Mononuclear cell (primary cell): Measurements from ENCODE around the gene ATP6V1C2. TPM values are rescaled to one million over a fixed set of nuclear protein-coding genes. Genes with fewer than 3 reads are reported as not detected.

Experiments
- H3K27me3 ChIP-seq: 2 replicates; pipeline ENCODE4 v1.6.0; 2011; ENCODE audit warnings: low read length, control low read depth; ENCODE audit not compliant: insufficient read depth
- H3K4me1 ChIP-seq: 2 replicates; pipeline ENCODE4 v1.5.1; 2011; ENCODE audit warnings: mild to moderate bottlenecking, low read length, control low read depth; ENCODE audit not compliant: insufficient read depth
- H3K4me3 ChIP-seq: 2 replicates; pipeline ENCODE4 v1.5.1; 2011; ENCODE audit warnings: mild to moderate bottlenecking, low read length, moderate library complexity
- H3K9me3 ChIP-seq: 2 replicates; pipeline ENCODE4 v1.5.1; 2011; ENCODE audit warnings: low read depth, mild to moderate bottlenecking, control low read depth, low read length
- total RNA-seq: library from RNA; depleted of rRNA; stranded (reverse); fragments of >200 nt; gene quantifications from one replicate; pipeline ENCODE4 v1.2.3, GENCODE V29; 2012

ATP6V1C2 gene
- total RNA-seq, 1 donor, result not detected

DNA sequence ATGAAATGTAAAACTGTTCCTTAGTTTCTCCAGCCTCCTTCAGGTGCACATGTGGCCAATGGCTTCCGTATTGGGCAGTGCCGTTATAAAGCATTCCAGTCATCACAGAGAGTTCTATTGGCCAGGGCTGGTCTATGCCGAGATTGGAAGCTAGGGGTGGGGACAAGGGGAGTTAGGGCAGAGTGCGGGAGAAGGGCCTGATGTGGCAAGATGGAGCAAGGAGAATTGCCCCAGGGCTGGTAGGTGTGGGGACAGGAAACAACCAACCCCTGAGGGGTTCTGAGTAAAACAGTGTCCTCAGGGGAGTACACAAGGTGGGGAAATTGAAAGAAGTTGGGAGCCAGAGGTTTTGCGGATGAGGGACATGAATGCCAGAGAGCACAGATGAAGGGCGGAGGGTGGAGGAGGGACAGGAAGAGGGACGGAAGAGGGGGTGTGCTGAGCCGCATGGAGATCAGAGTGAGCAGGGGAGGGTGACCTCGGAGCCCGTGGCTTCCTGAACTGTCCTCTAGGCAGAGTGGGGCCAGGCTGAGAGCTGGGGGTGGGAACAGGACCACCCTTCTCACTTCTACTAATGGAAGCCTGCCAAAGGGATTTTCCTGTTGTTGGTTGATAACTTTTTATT, 9.1 kb upstream of the ATP6V1C2 start:
- Histone ChIP-seq H3K9me3 (no peaks in the 10 kb centered on the region), H3K4me3 (no peak overlapping the region), H3K4me1 (peaks cover 5% of the 10 kb centered on the region), H3K27me3 (no peaks in the 10 kb centered on the region)

DNA sequence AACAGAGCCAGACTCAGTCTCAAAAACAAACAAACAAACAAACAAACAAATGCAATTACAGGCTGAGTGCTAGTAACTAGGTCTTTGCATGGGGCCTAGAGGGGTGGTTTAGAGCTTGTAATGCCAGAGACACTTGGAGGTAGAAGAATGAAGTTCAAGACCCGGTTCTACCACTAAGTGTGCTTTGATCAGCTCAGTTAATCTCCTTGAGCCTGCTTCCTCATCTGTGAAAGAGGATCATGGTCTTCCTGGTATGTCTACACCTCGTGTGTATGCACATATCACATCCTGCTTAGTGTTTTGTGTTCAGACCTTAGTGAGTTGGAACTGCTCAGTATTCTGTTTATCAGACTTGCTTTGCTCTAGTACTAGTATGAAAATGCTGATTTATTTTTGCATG, 4.8 kb upstream of the ATP6V1C2 start:
- H3K27me3 ChIP-seq, result peaks cover 20% of the 10 kb centered on the region

DNA sequence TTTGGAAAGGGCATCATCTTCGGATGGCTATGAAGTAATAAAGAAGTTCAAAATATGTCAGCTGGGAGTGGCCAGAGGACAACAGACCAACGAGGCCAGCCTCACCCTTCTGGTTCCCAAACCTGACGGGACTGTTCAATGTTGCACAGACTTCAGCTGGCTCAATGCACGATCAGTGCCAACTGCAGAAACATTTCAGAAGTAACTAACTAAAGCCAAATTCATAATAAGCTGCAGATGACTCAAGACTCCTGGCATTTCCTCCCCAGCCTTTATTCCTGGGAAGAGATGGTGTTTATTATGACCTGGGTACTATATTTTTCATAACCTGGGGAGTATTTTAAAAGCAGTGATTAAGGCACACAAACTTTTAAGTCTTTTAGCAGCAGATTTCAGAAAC, 3.8 kb upstream of the ATP6V1C2 start:
- H3K9me3 ChIP-seq, result no peaks in the 10 kb centered on the region
- H3K4me1 ChIP-seq, result peaks cover 22% of the 10 kb centered on the region
- no peak overlapping the region for H3K4me3 ChIP-seq
- H3K27me3 ChIP-seq, result peaks cover 30% of the 10 kb centered on the region

More for the DNA sequence above, 4.8 kb upstream of the ATP6V1C2 start:
- no peak overlapping the region for H3K4me3 ChIP-seq
- peaks cover 18% of the 10 kb centered on the region for H3K4me1 ChIP-seq
- H3K9me3 ChIP-seq, result no peaks in the 10 kb centered on the region

DNA sequence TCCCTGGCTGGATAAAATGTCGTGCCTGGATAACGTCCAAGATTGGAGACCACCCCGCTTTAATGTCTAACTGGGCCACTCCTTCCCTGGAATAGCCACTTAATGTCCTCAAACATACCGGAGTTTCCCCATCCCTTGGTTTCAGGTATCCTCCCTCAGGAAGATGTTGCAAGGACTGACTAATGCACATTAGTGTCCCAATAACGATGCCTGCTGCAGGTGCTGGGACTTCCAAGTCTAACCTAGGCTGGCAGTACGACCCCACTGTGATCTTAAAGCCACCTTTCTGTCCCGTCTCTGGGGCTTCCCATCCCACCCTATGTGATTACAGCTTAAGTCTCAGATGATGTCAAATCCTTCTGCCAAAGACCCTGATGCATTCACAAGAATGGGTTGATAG, 1.1 kb upstream of the ATP6V1C2 start:
- Histone ChIP-seq H3K27me3 (peaks cover 43% of the 10 kb centered on the region), H3K4me1 (peaks cover 22% of the 10 kb centered on the region), H3K4me3 (no peak overlapping the region), H3K9me3 (no peaks in the 10 kb centered on the region)

DNA sequence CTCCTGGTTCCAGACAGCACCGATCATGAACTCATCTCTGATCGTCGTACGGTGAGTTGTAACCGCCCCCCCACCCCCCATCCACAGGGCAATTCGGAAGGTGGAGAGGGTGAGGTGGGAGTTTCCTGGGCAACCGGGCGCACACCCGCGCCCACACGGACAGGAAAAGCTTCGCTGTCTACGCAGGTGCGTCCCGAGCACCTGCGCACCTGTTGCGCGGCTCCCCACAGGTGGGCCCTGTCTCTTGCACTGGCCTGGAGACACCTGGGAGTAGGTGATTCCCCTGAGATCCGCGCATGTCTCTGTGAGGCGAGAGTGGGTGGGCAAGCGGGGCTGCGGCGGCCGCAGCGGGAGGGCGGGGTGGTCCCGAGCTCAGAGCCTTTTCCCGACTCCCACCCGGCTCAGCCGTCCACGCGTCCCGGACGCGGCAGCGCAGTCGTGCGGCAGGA, 459 bp upstream of the ATP6V1C2 start:
- Histone ChIP-seq H3K4me1 (peaks cover 22% of the 10 kb centered on the region), H3K9me3 (no peaks in the 10 kb centered on the region), H3K4me3 (no peak overlapping the region), H3K27me3 (peaks cover 43% of the 10 kb centered on the region)

DNA sequence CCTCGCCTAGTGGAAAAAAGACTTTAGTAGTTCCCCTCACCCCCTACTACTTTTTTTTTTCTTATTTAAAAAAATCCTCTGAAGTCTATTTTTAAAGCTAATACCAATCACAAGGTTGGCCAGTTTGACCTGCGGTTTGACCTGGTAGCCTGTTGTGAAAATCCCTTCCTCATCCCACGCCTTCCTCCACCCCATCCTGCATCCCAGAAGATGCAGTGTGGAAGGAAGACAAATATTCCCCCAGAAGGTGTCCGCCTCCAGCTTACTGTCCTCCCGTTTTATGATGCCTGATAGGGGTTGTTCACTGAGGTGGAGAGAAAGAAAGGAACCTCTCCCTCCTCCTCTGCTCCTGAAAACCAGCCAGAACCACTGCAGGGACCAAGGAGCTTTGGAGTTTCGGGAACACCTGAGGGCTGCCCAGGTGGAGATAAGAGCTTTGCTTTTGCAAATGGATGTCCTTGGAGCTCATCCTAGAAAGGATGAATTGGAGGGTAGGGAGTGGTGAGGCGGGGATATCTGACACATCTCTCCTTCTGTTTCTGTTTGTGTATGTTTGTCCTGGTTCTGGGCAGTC, 909 bp downstream of the ATP6V1C2 start:
- H3K27me3 ChIP-seq, result peaks cover 43% of the 10 kb centered on the region
- H3K4me1 ChIP-seq, result peaks cover 22% of the 10 kb centered on the region
- no peak overlapping the region for H3K4me3 ChIP-seq
- H3K9me3 ChIP-seq, result no peaks in the 10 kb centered on the region

DNA sequence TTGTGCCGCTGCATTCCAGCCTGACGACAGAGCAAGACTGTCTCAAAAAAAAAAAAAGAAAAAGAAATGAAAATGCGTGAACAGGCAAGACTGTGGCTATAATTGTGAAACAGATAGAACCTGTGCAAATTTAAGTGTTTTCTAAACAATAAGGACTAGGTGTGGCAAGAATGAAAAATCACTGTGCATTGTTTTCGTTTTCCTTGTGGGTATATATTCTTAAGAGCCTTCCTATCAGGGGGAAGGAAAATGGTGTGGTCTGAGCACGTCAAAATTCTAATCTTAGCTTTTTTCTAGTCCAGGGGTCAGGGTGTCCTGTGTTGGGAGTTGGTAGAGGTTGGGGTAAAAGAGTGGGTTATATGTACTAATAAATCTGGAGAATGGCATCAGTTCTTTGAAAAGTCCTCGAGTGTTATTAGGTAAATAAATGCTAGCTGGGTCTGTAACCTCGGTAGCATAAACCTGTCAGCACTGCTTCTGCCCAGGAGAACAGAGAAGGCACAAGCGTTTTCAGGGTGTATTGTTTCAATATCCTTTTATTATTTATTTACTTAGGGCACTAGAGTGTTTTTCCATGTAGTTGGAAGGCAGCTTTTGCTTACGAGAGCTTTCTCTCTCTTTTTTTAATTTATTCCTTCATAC, 11.6 kb downstream of the ATP6V1C2 start:
- H3K4me3 ChIP-seq, result no peak overlapping the region
- no peaks in the 10 kb centered on the region for H3K9me3 ChIP-seq
- H3K27me3 ChIP-seq, result no peaks in the 10 kb centered on the region
- H3K4me1 ChIP-seq, result no peaks in the 10 kb centered on the region

DNA sequence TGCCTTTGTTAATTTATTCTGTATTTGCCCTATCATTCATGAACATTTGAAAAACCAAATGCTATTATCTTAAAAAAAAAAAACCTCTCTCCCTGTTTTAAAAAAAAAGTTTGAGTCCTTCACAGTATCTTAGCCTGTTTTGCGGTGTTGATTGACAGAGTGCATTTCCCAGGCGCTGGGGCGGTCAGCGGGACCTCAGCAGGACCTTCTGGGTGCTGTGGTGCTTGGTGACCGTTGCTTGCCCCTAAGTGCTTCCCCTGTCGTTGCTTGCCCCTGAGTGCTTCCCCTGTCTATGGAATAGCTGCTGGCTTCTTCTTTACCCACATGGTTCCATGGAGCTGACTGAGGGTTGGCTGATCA, 12.1 kb downstream of the ATP6V1C2 start:
- H3K9me3 ChIP-seq, result no peaks in the 10 kb centered on the region
- H3K4me3 ChIP-seq, result no peak overlapping the region
- H3K4me1 ChIP-seq, result no peaks in the 10 kb centered on the region
- no peaks in the 10 kb centered on the region for H3K27me3 ChIP-seq

DNA sequence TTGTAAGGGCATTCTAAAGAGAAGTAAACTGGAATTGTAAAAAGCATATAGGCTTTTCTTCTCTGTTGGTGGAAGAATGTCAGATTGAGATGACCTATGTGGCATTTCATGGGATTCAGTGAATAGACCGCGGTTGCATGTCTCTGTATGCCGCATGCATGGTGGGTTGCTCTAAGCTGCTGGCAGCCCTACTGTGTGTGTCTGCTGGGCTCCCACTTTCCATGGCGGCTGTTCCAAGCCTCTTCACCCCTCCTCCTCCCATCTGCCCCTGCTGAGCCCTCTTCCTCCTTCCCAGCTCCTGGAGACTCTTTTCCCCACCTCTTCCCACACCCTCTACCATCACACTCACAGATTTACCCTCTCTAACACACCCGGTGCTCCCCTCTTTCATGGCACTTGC, 12.6 kb downstream of the ATP6V1C2 start:
- H3K9me3 ChIP-seq, result no peaks in the 10 kb centered on the region
- no peaks in the 10 kb centered on the region for H3K4me1 ChIP-seq

DNA sequence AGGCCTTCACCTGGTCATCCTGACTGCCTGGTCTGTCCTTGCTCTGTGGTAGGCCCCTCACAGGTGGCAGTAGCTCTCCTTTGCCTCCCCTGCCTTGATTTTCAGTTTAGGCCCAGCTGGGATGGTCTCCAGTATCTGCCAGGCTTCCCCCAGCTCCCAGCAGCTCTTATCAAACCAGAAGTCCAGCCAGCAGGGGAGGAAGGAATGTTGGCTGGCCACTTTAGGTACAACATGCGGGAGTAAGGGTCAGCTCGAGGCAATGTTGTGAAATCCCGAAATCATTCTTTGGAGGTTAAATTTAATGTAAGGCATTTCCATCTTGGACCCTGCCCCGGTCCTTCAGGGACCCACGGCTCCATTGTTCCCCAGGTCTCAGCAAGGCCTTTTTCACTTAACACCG, 16.8 kb downstream of the ATP6V1C2 start:
- Histone ChIP-seq H3K27me3 (no peaks in the 10 kb centered on the region), H3K9me3 (no peaks in the 10 kb centered on the region), H3K4me1 (no peaks in the 10 kb centered on the region), H3K4me3 (no peak overlapping the region)

More for the DNA sequence above, 12.6 kb downstream of the ATP6V1C2 start:
- no peak overlapping the region for H3K4me3 ChIP-seq
- H3K27me3 ChIP-seq, result no peaks in the 10 kb centered on the region

DNA sequence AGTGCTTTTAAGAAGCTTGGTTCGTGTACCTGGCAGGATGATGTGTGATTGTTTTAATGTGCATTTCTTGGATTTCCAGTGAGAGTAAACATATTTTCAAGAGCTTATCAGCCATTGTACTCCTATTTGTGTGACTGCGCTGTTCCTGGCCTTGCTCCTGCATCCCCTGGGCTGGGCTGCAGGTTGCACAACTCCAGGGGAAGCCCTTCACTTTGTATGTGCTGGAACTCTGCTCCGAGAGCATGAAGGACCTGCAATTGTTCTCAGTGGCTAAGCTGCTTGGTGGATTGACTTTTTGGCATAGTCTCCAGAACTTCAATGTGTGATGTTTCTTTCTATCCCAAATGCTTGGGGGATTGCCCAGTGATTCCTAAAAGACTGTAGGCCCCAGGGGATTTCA, 18.8 kb downstream of the ATP6V1C2 start:
- Histone ChIP-seq H3K27me3 (no peaks in the 10 kb centered on the region), H3K9me3 (no peaks in the 10 kb centered on the region), H3K4me1 (peaks cover 3% of the 10 kb centered on the region), H3K4me3 (no peak overlapping the region)

DNA sequence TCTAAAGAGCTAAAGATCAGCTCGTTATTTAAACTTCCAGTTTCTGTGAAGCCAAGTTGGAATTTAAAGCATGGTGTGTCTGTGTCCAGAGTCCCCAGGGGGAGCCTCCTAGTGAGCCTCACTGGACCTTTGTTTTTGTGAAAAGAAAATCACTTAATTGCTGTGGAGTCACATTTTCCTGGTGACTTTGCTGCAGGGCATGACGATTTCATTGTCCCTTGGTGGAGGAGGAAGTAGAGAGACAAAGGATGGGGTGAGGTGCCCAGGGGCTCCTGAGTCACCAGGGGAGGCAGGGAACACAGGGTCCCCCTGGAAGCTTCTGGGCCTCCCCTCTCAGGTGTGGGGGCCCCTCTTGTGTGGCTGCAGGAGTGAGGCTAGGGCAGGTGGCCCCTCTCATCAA, 19.7 kb downstream of the ATP6V1C2 start:
- Histone ChIP-seq H3K9me3 (no peaks in the 10 kb centered on the region), H3K4me1 (peaks cover 11% of the 10 kb centered on the region), H3K4me3 (no peak overlapping the region), H3K27me3 (no peaks in the 10 kb centered on the region)

DNA sequence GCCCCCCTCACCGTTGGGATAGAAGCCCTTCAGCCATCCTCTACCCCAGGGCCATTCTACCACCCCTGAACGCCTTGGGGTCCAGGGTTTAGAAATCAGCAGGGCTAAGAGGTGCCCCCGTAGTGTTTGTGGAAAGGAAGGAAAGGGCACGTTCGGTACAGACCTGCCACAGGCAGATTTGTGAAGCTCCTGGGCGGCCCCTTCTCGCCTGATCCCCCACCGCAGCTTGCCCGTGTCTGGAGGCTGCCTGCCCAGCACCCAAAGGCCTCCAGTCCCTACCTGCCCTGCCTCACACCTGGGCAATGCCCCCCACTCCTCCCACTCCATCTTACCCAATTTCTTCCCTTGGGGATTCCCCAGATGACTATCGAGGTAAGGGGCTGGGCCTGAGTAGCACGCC, 21.2 kb downstream of the ATP6V1C2 start:
- peaks cover 11% of the 10 kb centered on the region for H3K4me1 ChIP-seq
- H3K9me3 ChIP-seq, result no peaks in the 10 kb centered on the region
- H3K4me3 ChIP-seq, result no peak overlapping the region
- H3K27me3 ChIP-seq, result no peaks in the 10 kb centered on the region

DNA sequence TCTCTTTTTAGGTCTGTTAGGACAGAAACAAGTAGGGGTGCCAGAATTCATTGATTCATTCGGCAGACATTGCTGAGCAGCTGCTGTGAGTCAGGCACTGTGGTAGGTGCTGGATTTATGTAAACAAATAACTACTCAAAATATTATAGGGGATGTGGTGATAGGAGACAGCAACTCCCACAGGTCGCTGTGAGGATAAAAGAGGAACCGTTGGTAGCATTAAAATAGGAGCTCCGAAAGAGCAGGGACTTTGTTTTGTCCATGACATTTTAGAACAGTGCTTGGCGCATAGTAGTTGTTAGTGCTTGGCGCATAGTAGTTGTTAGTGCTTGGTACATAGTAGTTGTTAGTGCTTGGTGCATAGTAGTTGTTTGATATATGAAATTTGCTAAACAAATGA, 29.2 kb downstream of the ATP6V1C2 start:
- H3K4me3 ChIP-seq, result no peak overlapping the region
- no peaks in the 10 kb centered on the region for H3K9me3 ChIP-seq
- no peaks in the 10 kb centered on the region for H3K27me3 ChIP-seq
- H3K4me1 ChIP-seq, result peaks cover 4% of the 10 kb centered on the region

DNA sequence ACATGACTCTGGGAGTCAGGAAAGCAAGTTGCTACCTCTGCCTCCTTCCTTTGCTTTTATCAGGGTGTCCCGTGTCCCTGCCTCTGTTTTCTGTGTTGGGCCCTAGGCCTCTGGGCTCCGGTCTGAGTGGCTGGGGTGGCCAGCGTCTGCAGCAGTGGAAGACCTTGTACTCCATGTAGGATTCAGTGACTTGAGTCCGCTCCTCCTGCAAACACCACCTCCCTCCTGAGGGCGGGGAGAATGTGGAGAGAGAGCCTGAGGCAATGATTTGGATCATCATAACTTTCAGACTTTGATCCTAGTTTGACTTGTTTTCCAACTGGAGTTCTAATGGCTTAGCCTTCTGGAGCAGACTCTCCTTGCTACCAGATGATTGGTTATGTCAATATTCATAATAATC, 30.8 kb downstream of the ATP6V1C2 start:
- H3K4me3 ChIP-seq, result no peak overlapping the region
- H3K9me3 ChIP-seq, result no peaks in the 10 kb centered on the region
- no peaks in the 10 kb centered on the region for H3K27me3 ChIP-seq
- H3K4me1 ChIP-seq, result no peaks in the 10 kb centered on the region

DNA sequence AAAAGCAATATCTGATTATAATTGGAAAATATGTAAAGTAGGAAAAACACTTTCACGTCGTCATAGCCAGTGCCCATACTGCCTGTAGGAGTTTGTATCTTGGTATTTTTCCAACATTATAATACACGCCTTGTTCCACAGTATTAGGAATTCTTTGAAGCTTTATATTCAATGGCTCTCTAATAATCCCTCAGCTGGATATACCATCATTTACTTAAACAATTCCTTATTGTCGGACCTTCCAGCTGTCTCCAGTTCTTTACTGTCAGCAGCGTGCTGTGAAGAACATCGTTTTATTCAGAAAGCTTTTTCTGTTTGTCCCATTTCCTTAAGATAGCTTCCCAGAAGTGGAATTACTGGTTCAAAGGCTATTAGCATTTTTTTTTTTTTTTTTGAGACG, 31.7 kb downstream of the ATP6V1C2 start:
- Histone ChIP-seq H3K27me3 (no peaks in the 10 kb centered on the region), H3K9me3 (no peaks in the 10 kb centered on the region), H3K4me3 (no peak overlapping the region), H3K4me1 (no peaks in the 10 kb centered on the region)
